ENCODE results near the gene HOXD9. TPM values are rescaled to one million over a fixed set of nuclear protein-coding genes. Genes with fewer than 3 reads are reported as not detected.

HOXD9 gene
- total and polyA plus RNA-seq, 2 of the 8 experiments (the other 6 are each of a cell fraction or from before 2014, with no cell fraction given), result not detected

- Histone ChIP-seq H3K4me3 (ENCODE audit: extremely low read depth in 1 of 4, insufficient read depth in 2 of 4, low read depth in 3 of 4, low read length in 4 of 4) (no peak overlapping the region), H3K23ac (ENCODE audit: insufficient read length) (no peak overlapping the region), H2BK12ac (ENCODE audit: low read depth, low read length) (no peak overlapping the region), H2BK20ac (ENCODE audit: low read length) (no peak overlapping the region), H4K20me1 (replicated peaks in 1 of 2; ENCODE audit: control insufficient read depth in 1 of 2, insufficient read depth in 2 of 2, low read length in 2 of 2) (peaks cover 19 to 40% of the 10 kb centered on the region in 2 experiments), H2AK5ac (ENCODE audit: low read depth, low read length) (no peak overlapping the region), H3K27ac (ENCODE audit: low read depth, low read length) (no peak overlapping the region), H3K27me3 (replicated peaks in 1 of 4; ENCODE audit: control insufficient read depth in 3 of 4, extremely low read depth in 1 of 4, insufficient read depth in 3 of 4, low read length in 3 of 4) (peaks cover 98 to 100% (median 100%) of the 10 kb centered on the region in 4 experiments), H3K36me3 (ENCODE audit: control insufficient read depth in 2 of 4, insufficient read depth in 4 of 4, low read length in 3 of 4) (peaks cover 0 to 14% (median 0%) of the 10 kb centered on the region in 4 experiments; a peak in 1 of 8 replicates), H3K14ac (ENCODE audit: insufficient read length) (no peak overlapping the region), H3K4me1 (replicated peaks in 1 of 4; ENCODE audit: control insufficient read depth in 3 of 4, insufficient read depth in 4 of 4, low read length in 3 of 4) (peaks cover 0 to 12% (median 7%) of the 10 kb centered on the region in 4 experiments; a peak in 5 of 7 replicates), H3K18ac (ENCODE audit: extremely low read depth, low read length) (no peak overlapping the region), H3K79me2 (ENCODE audit: control insufficient read depth in 1 of 2, insufficient read depth in 2 of 2, low read length in 2 of 2) (no peaks in the 10 kb centered on the region), H3K4me2 (ENCODE audit: insufficient read depth in 1 of 2, low read depth in 2 of 2, low read length in 2 of 2) (no peak overlapping the region; a peak in 1 of 4 replicates), H3K56ac (replicated peaks; ENCODE audit: insufficient read length, low read depth, low read length) (no peak overlapping the region), H4K8ac (ENCODE audit: extremely low read depth, insufficient read depth, low read length) (no peak overlapping the region), H3K9ac (replicated peaks in 1 of 4; ENCODE audit: extremely low read depth in 1 of 4, low read depth in 3 of 4, low read length in 3 of 4) (no peak overlapping the region), H3K4ac (replicated peaks; ENCODE audit: insufficient read length, low read depth, low read length) (no peak overlapping the region), H2AFZ (ENCODE audit: low read length) (no peak overlapping the region), H2BK15ac (ENCODE audit: low read length) (no peak overlapping the region), H3K23me2 (ENCODE audit: low read depth, low read length) (no peaks in the 10 kb centered on the region), H4K5ac (ENCODE audit: insufficient read length, low read depth, low read length) (no peak overlapping the region), H4K91ac (replicated peaks; ENCODE audit: insufficient read length, low read length) (no peak overlapping the region), H2BK5ac (ENCODE audit: low read depth, low read length) (no peak overlapping the region), H3K9me3 (ENCODE audit: insufficient read depth in 2 of 2, low read depth in 1 of 2, low read length in 1 of 2) (no peaks in the 10 kb centered on the region), H2BK120ac (replicated peaks; ENCODE audit: low read depth, low read length) (no peak overlapping the region), H3K79me1 (ENCODE audit: low read depth, low read length) (no peaks in the 10 kb centered on the region)
- ChIA-PET CTCF (ENCODE audit: partially characterized antibody) (interaction anchor here (0.5 to 2.3 kb wide), 18 partner anchors 7 to 399 kb away, joined by 3 to 15 read pairs (median 4); partner anchors contain the start of gene HOXD9), POLR2A (ENCODE audit: partially characterized antibody) (interaction anchor here (1.4 to 1.9 kb wide), 3 partner anchors 25 to 67 kb away, joined by 3 to 4 read pairs (median 3); no protein-coding TSS in a partner anchor)
- DNase-seq (ENCODE audit: low read depth in 1 of 2, low spot score in 2 of 2), result no peak
- 11% methylated on average over 6 of the region's 6 CpGs; no CpG with 5 or more reads in 1 of the 2 experiments for WGBS, 2 experiments (ENCODE audit: extremely low coverage in 1 of 2, insufficient coverage in 1 of 2, insufficient read length in 1 of 2, insufficient replicate concordance in 2 of 2, low coverage in 1 of 2, low lambda C conversion rate in 2 of 2, missing lambda C conversion rate in 1 of 2)
- FAIRE-seq, result no peak
Observed at GRCh38 chr2:176155356-176156044, 33.0 kb downstream of the HOXD9 start.
